Measurements from ENCODE around the gene LIG3.
A peak's percentile ranks its signal among the peaks of the same experiment; 100 is the strongest.
"Not testable (repeated sequence)": the region's sequence is repeated elsewhere in the genome, so short reads cannot be mapped to it uniquely, and the experiment has no call there.

LIG3 gene

GRCh38 chr17:35041390-35041789, 61.1 kb downstream of the LIG3 start:
- Histone ChIP-seq H3K4me1 (peaks cover 0 to 19% (median 10%) of the 10 kb centered on the region in 10 experiments; a peak in 14 of 20 replicates), H3K4me2 (no peak overlapping the region), H3K27ac (no peak overlapping the region), H3K9me3 (replicated peaks in 1 of 11) (no peaks in the 10 kb centered on the region), H3K4me3 (no peak overlapping the region), H3K27me3 (no peaks in the 10 kb centered on the region), H4K20me1 (peaks cover 0 to 89% (median 61%) of the 10 kb centered on the region in 11 experiments; a peak in 15 of 22 replicates), H3K36me3 (peaks cover 0 to 46% (median 8%) of the 10 kb centered on the region in 11 experiments; a peak in 10 of 22 replicates), H3K9ac (no peak overlapping the region)
- no peak for TF ChIP-seq Cebpa-rat (IDR thresholded peaks at IDR 0.05)

- Histone ChIP-seq H3K4me3 (no peak overlapping the region), H3K27ac (no peak overlapping the region), H4K20me1 (peaks cover 0 to 76% (median 50%) of the 10 kb centered on the region in 11 experiments; a peak in 15 of 22 replicates), H3K4me1 (peaks cover 0 to 38% (median 15%) of the 10 kb centered on the region in 10 experiments; a peak in 15 of 20 replicates), H3K27me3 (no peaks in the 10 kb centered on the region), H3K9ac (no peak overlapping the region), H3K9me3 (replicated peaks in 1 of 11) (no peaks in the 10 kb centered on the region), H3K4me2 (no peak overlapping the region), H3K36me3 (peaks cover 0 to 48% (median 8%) of the 10 kb centered on the region in 11 experiments; a peak in 11 of 22 replicates)
- no peak for TF ChIP-seq Cebpa-rat (IDR thresholded peaks at IDR 0.05)
These were observed 63.9 kb downstream of the LIG3 start for GRCh38 chr17:35044181-35044580.

GRCh38 chr17:35045458-35045979, 65.2 kb downstream of the LIG3 start:
- H3K27ac ChIP-seq; H3K9ac ChIP-seq; H3K9me3 ChIP-seq (replicated peaks in 1 of 11); H3K27me3 ChIP-seq; H3K4me3 ChIP-seq: not testable (repeated sequence)
- peaks cover 4 to 51% (median 23%) of the 10 kb centered on the region in 10 experiments for H3K4me1 ChIP-seq
- H3K4me2 ChIP-seq, result peak overlapping the region in 6 of 11 experiments; percentile 4 to 58 (median 47); a peak in 10 of 22 replicates
- H4K20me1 ChIP-seq, result peaks cover 0 to 70% (median 48%) of the 10 kb centered on the region in 11 experiments; a peak in 15 of 22 replicates
- peaks cover 0 to 51% (median 8%) of the 10 kb centered on the region in 11 experiments; a peak in 11 of 22 replicates for H3K36me3 ChIP-seq

GRCh38 chr17:35046245-35046644, 65.9 kb downstream of the LIG3 start:
- Histone ChIP-seq H4K20me1 (peaks cover 0 to 70% (median 48%) of the 10 kb centered on the region in 11 experiments; a peak in 15 of 22 replicates), H3K9ac (no peak overlapping the region), H3K4me3 (no peak overlapping the region), H3K27me3 (no peaks in the 10 kb centered on the region), H3K36me3 (peaks cover 0 to 46% (median 6%) of the 10 kb centered on the region in 11 experiments; a peak in 11 of 22 replicates), H3K9me3 (replicated peaks in 1 of 11) (no peaks in the 10 kb centered on the region), H3K4me2 (peak overlapping the region in 4 of 11 experiments; percentile 40 to 58 (median 56); a peak in 6 of 22 replicates), H3K4me1 (peaks cover 11 to 59% (median 30%) of the 10 kb centered on the region in 10 experiments), H3K27ac (no peak overlapping the region)
- no peak for TF ChIP-seq Cebpa-rat (IDR thresholded peaks at IDR 0.05)

- H3K27ac ChIP-seq, result 0 out of 22 replicates have a peak overlapping the region, but pooled peaks of 1 of the 11 experiments have one; percentile 5
- no peak overlapping the region for H3K9ac ChIP-seq
- peaks cover 0 to 69% (median 48%) of the 10 kb centered on the region in 11 experiments; a peak in 15 of 22 replicates for H4K20me1 ChIP-seq
- no peak overlapping the region for H3K4me3 ChIP-seq
- TF ChIP-seq Cebpa-rat (IDR thresholded peaks at IDR 0.05), result no peak
- peak overlapping the region in 5 of 11 experiments; percentile 28 to 58 (median 54); a peak in 8 of 22 replicates for H3K4me2 ChIP-seq
- peaks cover 0 to 40% (median 6%) of the 10 kb centered on the region in 11 experiments; a peak in 10 of 22 replicates for H3K36me3 ChIP-seq
- H3K27me3 ChIP-seq, result no peaks in the 10 kb centered on the region
- H3K4me1 ChIP-seq, result peaks cover 17 to 64% (median 36%) of the 10 kb centered on the region in 10 experiments
- H3K9me3 ChIP-seq (replicated peaks in 1 of 11), result no peaks in the 10 kb centered on the region
These were observed 66.5 kb downstream of the LIG3 start for GRCh38 chr17:35046740-35047283.

- Histone ChIP-seq H3K36me3 (peaks cover 0 to 32% (median 4%) of the 10 kb centered on the region in 11 experiments; a peak in 5 of 22 replicates), H3K9ac (no peak overlapping the region), H4K20me1 (peaks cover 0 to 49% (median 34%) of the 10 kb centered on the region in 11 experiments; a peak in 14 of 22 replicates), H3K4me2 (peak overlapping the region in 3 of 11 experiments; percentile 9 to 95 (median 84); a peak in 1 of 22 replicates), H3K4me3 (no peak overlapping the region), H3K4me1 (peaks cover 30 to 85% (median 55%) of the 10 kb centered on the region in 10 experiments), H3K27me3 (no peaks in the 10 kb centered on the region), H3K27ac (no peak overlapping the region), H3K9me3 (replicated peaks in 1 of 11) (no peaks in the 10 kb centered on the region)
- TF ChIP-seq Cebpa-rat (IDR thresholded peaks at IDR 0.05), result no peak
These were observed 68.5 kb downstream of the LIG3 start for GRCh38 chr17:35048685-35049379.

DNA sequence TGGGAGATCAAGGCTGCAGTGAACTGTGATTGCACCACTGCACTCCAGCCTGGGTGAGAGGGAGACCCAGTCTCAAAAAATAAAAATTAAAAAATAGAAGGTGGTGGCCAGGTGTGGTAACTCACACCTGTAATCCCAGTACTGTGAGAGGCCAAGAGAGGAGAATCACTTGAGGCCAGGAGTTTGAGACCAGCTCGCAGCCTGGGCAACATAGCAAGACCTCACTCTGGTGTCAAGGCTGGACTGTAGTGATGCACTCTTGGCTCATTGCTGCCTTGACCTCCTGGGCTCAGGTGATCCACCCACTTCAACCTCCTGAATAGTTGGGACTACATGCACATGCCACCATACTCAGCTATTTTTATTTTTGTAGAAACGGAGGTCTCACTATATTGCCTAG, 69.9 kb downstream of the LIG3 start:
- TF ChIP-seq Cebpa-rat (IDR thresholded peaks at IDR 0.05), result no peak
- Histone ChIP-seq H3K9me3 (replicated peaks in 1 of 11) (no peaks in the 10 kb centered on the region), H3K27ac (peak overlapping the region; percentile 66 to 86 (median 82); a peak in 21 of 22 replicates), H3K4me1 (peaks cover 30 to 90% (median 58%) of the 10 kb centered on the region in 10 experiments), H3K36me3 (peaks cover 0 to 38% (median 6%) of the 10 kb centered on the region in 11 experiments; a peak in 6 of 22 replicates), H3K4me2 (peak overlapping the region; percentile 67 to 95 (median 78); a peak in 21 of 22 replicates), H3K9ac (peak overlapping the region in 3 of 11 experiments; percentile 46 to 67 (median 65); a peak in 3 of 22 replicates), H4K20me1 (peaks cover 0 to 36% (median 21%) of the 10 kb centered on the region in 11 experiments; a peak in 12 of 22 replicates), H3K27me3 (no peaks in the 10 kb centered on the region), H3K4me3 (peak overlapping the region in 1 of 10 experiments; percentile 4; a peak in 2 of 20 replicates)

- peak in 2 of 11 experiments; percentile 23 to 33; a peak in 2 of 22 replicates for TF ChIP-seq Cebpa-rat (IDR thresholded peaks at IDR 0.05)
- H3K27me3 ChIP-seq, result no peaks in the 10 kb centered on the region
- H3K4me2 ChIP-seq, result peak overlapping the region; percentile 67 to 95 (median 78)
- H3K4me3 ChIP-seq, result peak overlapping the region in 6 of 10 experiments; percentile 2 to 25 (median 8); a peak in 6 of 20 replicates
- H3K36me3 ChIP-seq, result peaks cover 0 to 37% (median 2%) of the 10 kb centered on the region in 11 experiments; a peak in 6 of 22 replicates
- peak overlapping the region; percentile 66 to 86 (median 82) for H3K27ac ChIP-seq
- no peaks in the 10 kb centered on the region for H3K9me3 ChIP-seq (replicated peaks in 1 of 11)
- H3K4me1 ChIP-seq, result peaks cover 30 to 86% (median 55%) of the 10 kb centered on the region in 10 experiments
- peak overlapping the region; percentile 33 to 68 (median 60); a peak in 21 of 22 replicates for H3K9ac ChIP-seq
- H4K20me1 ChIP-seq, result peaks cover 0 to 26% (median 13%) of the 10 kb centered on the region in 11 experiments; a peak in 13 of 22 replicates
These were observed 70.9 kb downstream of the LIG3 start for GRCh38 chr17:35051183-35051578.

Measured in BLaER1 treated with 17β-estradiol and CSF1 and Interleukin-3, amounts not matched to agents 10 nM and 100 nM (cell line).